Measurements from ENCODE around the gene SPX.

- TF ChIP-seq CTCF (IDR thresholded peaks at IDR 0.05; ENCODE audit: borderline replicate concordance, extremely low read depth, low read length, poor library complexity, severe bottlenecking) (no peak), EZH2 (IDR thresholded peaks at IDR 0.05; ENCODE audit: borderline replicate concordance, low read depth, low read length, severe bottlenecking) (no peak)
Measured at GRCh38 chr12:21562859-21563258, 36.8 kb downstream of the SPX start.
